ENCODE results near the gene KRTAP10-4.
"Not testable (repeated sequence)": the region's sequence is repeated elsewhere in the genome, so short reads cannot be mapped to it uniquely, and the experiment has no call there.

KRTAP10-4 gene

GRCh38 chr21:44552681-44553080 lies 20.8 kb upstream of the KRTAP10-4 start:
- DNase-seq (ENCODE audit: low read depth): no peak
- H3K4me3 ChIP-seq (ENCODE audit: low read depth, low read length): no peak overlapping the region
- TF ChIP-seq, protein P1, sequence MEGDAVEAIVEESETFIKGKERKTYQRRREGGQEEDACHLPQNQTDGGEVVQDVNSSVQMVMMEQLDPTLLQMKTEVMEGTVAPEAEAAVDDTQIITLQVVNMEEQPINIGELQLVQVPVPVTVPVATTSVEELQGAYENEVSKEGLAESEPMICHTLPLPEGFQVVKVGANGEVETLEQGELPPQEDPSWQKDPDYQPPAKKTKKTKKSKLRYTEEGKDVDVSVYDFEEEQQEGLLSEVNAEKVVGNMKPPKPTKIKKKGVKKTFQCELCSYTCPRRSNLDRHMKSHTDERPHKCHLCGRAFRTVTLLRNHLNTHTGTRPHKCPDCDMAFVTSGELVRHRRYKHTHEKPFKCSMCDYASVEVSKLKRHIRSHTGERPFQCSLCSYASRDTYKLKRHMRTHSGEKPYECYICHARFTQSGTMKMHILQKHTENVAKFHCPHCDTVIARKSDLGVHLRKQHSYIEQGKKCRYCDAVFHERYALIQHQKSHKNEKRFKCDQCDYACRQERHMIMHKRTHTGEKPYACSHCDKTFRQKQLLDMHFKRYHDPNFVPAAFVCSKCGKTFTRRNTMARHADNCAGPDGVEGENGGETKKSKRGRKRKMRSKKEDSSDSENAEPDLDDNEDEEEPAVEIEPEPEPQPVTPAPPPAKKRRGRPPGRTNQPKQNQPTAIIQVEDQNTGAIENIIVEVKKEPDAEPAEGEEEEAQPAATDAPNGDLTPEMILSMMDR (IDR thresholded peaks at IDR 0.05; ENCODE audit: low read depth, low read length, missing control alignments): no peak

GRCh38 chr21:44555200-44555875 lies 18.2 kb upstream of the KRTAP10-4 start:
- no peak overlapping the region for H3K4me3 ChIP-seq (ENCODE audit: low read depth, low read length)
- TF ChIP-seq, protein P1 (IDR thresholded peaks at IDR 0.05; ENCODE audit: low read depth, low read length, missing control alignments): no peak
- DNase-seq (ENCODE audit: low read depth): no peak

GRCh38 chr21:44556879-44557278 lies 16.6 kb upstream of the KRTAP10-4 start:
- no peak overlapping the region for H3K4me3 ChIP-seq (ENCODE audit: low read depth, low read length)
- DNase-seq (ENCODE audit: low read depth): peak; percentile 2
- TF ChIP-seq, protein P1 (IDR thresholded peaks at IDR 0.05; ENCODE audit: low read depth, low read length, missing control alignments): no peak

GRCh38 chr21:44557491-44558328 lies 15.8 kb upstream of the KRTAP10-4 start:
- TF ChIP-seq, protein P1 (IDR thresholded peaks at IDR 0.05; ENCODE audit: low read depth, low read length, missing control alignments): no peak
- DNase-seq (ENCODE audit: low read depth): no peak
- H3K4me3 ChIP-seq (ENCODE audit: low read depth, low read length): no peak overlapping the region

- not testable (repeated sequence) for H3K4me3 ChIP-seq (ENCODE audit: low read depth, low read length); DNase-seq (ENCODE audit: low read depth)
These were observed 15.2 kb upstream of the KRTAP10-4 start for GRCh38 chr21:44558329-44558675.

- TF ChIP-seq, protein P1 (IDR thresholded peaks at IDR 0.05; ENCODE audit: low read depth, low read length, missing control alignments): no peak
- H3K4me3 ChIP-seq (ENCODE audit: low read depth, low read length): no peak within 1 kb of the TSS
- DNase-seq (ENCODE audit: low read depth): no peak
These were observed 14.8 kb upstream of the KRTAP10-4 start, which contains the start of gene KRTAP10-3 for GRCh38 chr21:44558695-44559094. KRTAP10-3 (minus strand) TSS chr21:44558795; CDS start chr21:44558715, 80 bp downstream.

- no peak for DNase-seq (ENCODE audit: low read depth)
- no peak overlapping the region for H3K4me3 ChIP-seq (ENCODE audit: low read depth, low read length)
- TF ChIP-seq, protein P1 (IDR thresholded peaks at IDR 0.05; ENCODE audit: low read depth, low read length, missing control alignments): no peak
These were observed 9.4 kb upstream of the KRTAP10-4 start for GRCh38 chr21:44564099-44564498.

Data from GM12864 (cell line).